Right lobe of liver (tissue), 6 donors: ENCODE measurements around the gene WSCD2. TPM values are rescaled to one million over a fixed set of nuclear protein-coding genes. Genes with fewer than 3 reads are reported as not detected.
A peak's percentile ranks its signal among the peaks of the same experiment; 100 is the strongest.

Experiments
- ATAC-seq, 4 donors: fragments of 200-7000 bp; cut with Tn5 transposase; one replicate each; pipeline ENCODE4 v1.9.1; 2020; ENCODE audit warnings: mild to moderate bottlenecking in 4 of 4, moderate library complexity in 4 of 4
- DNase-seq, 3 donors: peaks; one replicate each; pipeline ENCODE4 v3.0.0-alpha.2; 2020
- H3K27ac ChIP-seq, 3 donors: fragments of 200-600 bp; one replicate each; pipeline ENCODE4 v1.8.0; 2022
- H3K27me3 ChIP-seq, 2 donors: fragments of 200-600 bp; one replicate each; pipeline ENCODE4 v1.8.0; 2022
- H3K36me3 ChIP-seq, 4 donors: fragments of 200-600 bp; sonication (generic) in 1 of 4; one replicate each; pipeline versions ENCODE4 v1.5.1 to v1.8.0; 2017 to 2022; ENCODE audit warnings: control low read depth in 1 of 4
- H3K4me1 ChIP-seq, 4 donors: fragments of 200-600 bp; sonication (generic) in 1 of 4; one replicate each; pipeline versions ENCODE4 v1.5.1 to v1.8.0; 2017 to 2022; ENCODE audit warnings: control low read depth in 1 of 4
- H3K4me3 ChIP-seq, 3 donors: fragments of 200-600 bp; one replicate each; pipeline ENCODE4 v1.8.0; 2022
- H3K9me3 ChIP-seq, 4 donors: fragments of 200-600 bp; sonication (generic) in 1 of 4; one replicate each; pipeline versions ENCODE4 v1.5.1 to v1.8.0; 2017 to 2022; ENCODE audit warnings: control low read depth in 1 of 4
- CTCF ChIP-seq, 4 donors: fragments of 200-600 bp in 3 of 4; fragments of 450-650 bp in 1 of 4; IDR thresholded peaks; one replicate each; pipeline versions ENCODE4 v1.5.1 to v1.8.0; 2016 to 2022; ENCODE audit warnings: antibody characterized with exemption in 4 of 4, mild to moderate bottlenecking in 2 of 4
- POLR2A ChIP-seq: fragments of 450-650 bp; IDR thresholded peaks from one replicate; pipeline ENCODE4 v1.6.1; 2017; ENCODE audit warnings: antibody characterized with exemption, mild to moderate bottlenecking
- WGBS: methylation state at CpG from one replicate; pipeline ENCODE4 v1.1.6; 2018; ENCODE audit warnings: low coverage, low lambda C conversion rate; ENCODE audit not compliant: insufficient coverage; ENCODE audit errors: missing lambda C conversion rate; 5-methylcytosine and 5-hydroxymethylcytosine counted together
- intact Hi-C, 2 donors: fragments of 100-400 bp; cut with DNase I; formaldehyde crosslinking; loops; one replicate each; pipeline versions ENCODE4 v1.11.2 to v1.14.1; 2022
- total RNA-seq, 6 experiments: library from RNA; depleted of rRNA in 2 of 6; stranded (reverse); fragments of >200 nt in 2 of 6; fragmentation: NEBNext Ultra II Directional in 3 of 6; extraction: Animal tissue kit (Norgen Biotek cat#: 25700) in 3 of 6; gene quantifications; one replicate each; pipeline versions ENCODE4 v1.1.0 to v1.2.4, GENCODE V29; 2016 to 2023
- donor health status: DM: no; HTN: yes; CAD: no.
- donor health status: DM: no; HTN: no; CAD: no.
- donor health status: DM: no; HTN: no; CAD: no.
- donor health status: DM: no; HTN: yes; CAD: no.
- donor health status: DM: no; HTN: yes; CAD: no.

Gene WSCD2
- total RNA-seq, 6 experiments from 2014 or later: not detected

- Histone ChIP-seq H3K27me3 (no peaks in the 10 kb centered on the region), H3K4me3 (no peak overlapping the region), H3K9me3 (no peaks in the 10 kb centered on the region), H3K27ac (no peak overlapping the region), H3K4me1 (no peaks in the 10 kb centered on the region), H3K36me3 (no peaks in the 10 kb centered on the region)
- TF ChIP-seq POLR2A (no peak), CTCF (IDR thresholded peaks at IDR 0.05) (peak in 2 of 4 donors; percentile 17 to 18)
- WGBS: 26% methylated on average over 3 of the region's 3 CpGs
- ATAC-seq: no peak
- DNase-seq: no peak
- intact Hi-C loops: no loop called here
Measured at GRCh38 chr12:108099073-108099472, 30.0 kb upstream of the WSCD2 start.

GRCh38 chr12:108099778-108100489, 29.2 kb upstream of the WSCD2 start:
- intact Hi-C loops: no loop called here
- DNase-seq (no peak), ATAC-seq (no peak)
- no peaks in the 10 kb centered on the region for H3K36me3 ChIP-seq
- H3K4me1 ChIP-seq: no peaks in the 10 kb centered on the region
- H3K27ac ChIP-seq: no peak overlapping the region
- TF ChIP-seq CTCF (IDR thresholded peaks at IDR 0.05): no peak
- TF ChIP-seq POLR2A: no peak
- no peaks in the 10 kb centered on the region for H3K9me3 ChIP-seq
- H3K27me3 ChIP-seq: no peaks in the 10 kb centered on the region
- WGBS: 30% methylated on average over 3 of the region's 4 CpGs
- no peak overlapping the region for H3K4me3 ChIP-seq

- DNase-seq (no peak), ATAC-seq (no peak)
- Histone ChIP-seq H3K4me1 (no peaks in the 10 kb centered on the region), H3K27me3 (no peaks in the 10 kb centered on the region), H3K36me3 (no peaks in the 10 kb centered on the region), H3K9me3 (no peaks in the 10 kb centered on the region), H3K27ac (no peak overlapping the region), H3K4me3 (no peak overlapping the region)
- TF ChIP-seq POLR2A (no peak), CTCF (IDR thresholded peaks at IDR 0.05) (no peak)
- 56% methylated on average over 3 of the region's 3 CpGs for WGBS
- intact Hi-C loops: no loop called here
Measured at GRCh38 chr12:108101605-108102175, 27.4 kb upstream of the WSCD2 start.

- Histone ChIP-seq H3K36me3 (no peaks in the 10 kb centered on the region), H3K4me3 (no peak overlapping the region), H3K27ac (no peak overlapping the region), H3K9me3 (no peaks in the 10 kb centered on the region), H3K27me3 (no peaks in the 10 kb centered on the region), H3K4me1 (no peaks in the 10 kb centered on the region)
- intact Hi-C loops: no loop called here
- 22% methylated on average over 1 of the region's 1 CpG for WGBS
- DNase-seq (no peak), ATAC-seq (peak in 1 of 4 donors; percentile 34)
- TF ChIP-seq CTCF (IDR thresholded peaks at IDR 0.05): no peak
- no peak for TF ChIP-seq POLR2A
Measured at GRCh38 chr12:108102363-108102762, 26.7 kb upstream of the WSCD2 start.
